HFFc6 (cell line): ENCODE measurements around the gene DPH6. TPM values are rescaled to one million over a fixed set of nuclear protein-coding genes. Genes with fewer than 3 reads are reported as not detected.

Source experiments
- DNase-seq: peaks from one replicate; pipeline ENCODE4 v3.0.0-alpha.2; 2018
- H3K27ac Mint-ChIP-seq: 2 replicates; pipeline ENCODE4 v1.8.0; 2020; ENCODE audit warnings: mild to moderate bottlenecking, mixed read lengths
- H3K27me3 Mint-ChIP-seq: 2 replicates; pipeline ENCODE4 v1.8.0; 2021; ENCODE audit warnings: mild to moderate bottlenecking, moderate library complexity, mixed read lengths; ENCODE audit not compliant: insufficient read depth
- H3K36me3 Mint-ChIP-seq: 2 replicates; pipeline ENCODE4 v1.8.0; 2021; ENCODE audit warnings: low read depth, mixed read lengths
- H3K4me1 Mint-ChIP-seq: 2 replicates; pipeline ENCODE4 v1.8.0; 2020; ENCODE audit warnings: low read depth, mixed read lengths
- H3K4me3 Mint-ChIP-seq: 2 replicates; pipeline ENCODE4 v1.8.0; 2020; ENCODE audit warnings: mild to moderate bottlenecking, moderate library complexity, mixed read lengths
- H3K9me3 Mint-ChIP-seq: 2 replicates; pipeline ENCODE4 v1.8.0; 2020; ENCODE audit warnings: mild to moderate bottlenecking, mixed read lengths
- CTCF ChIP-seq: fragments of 200-600 bp; sonication (generic); IDR thresholded peaks from 2 replicates; pipeline ENCODE4 v1.5.0; 2021; ENCODE audit warnings: antibody characterized with exemption, mild to moderate bottlenecking
- microRNA-seq: library from miRNA; unstranded; fragments of <30 nt; microRNA quantifications from one replicate; pipeline ENCODE4, GENCODE V29; 2019
- total RNA-seq, 6 experiments: library from RNA; stranded (reverse); fragmentation: NEBNext Ultra II Directional; extraction: Animal tissue kit (Norgen Biotek cat#: 25700); gene quantifications; 2 replicates in 1 of 6; 3 replicates in 5 of 6; pipeline ENCODE4 v1.2.3, GENCODE V29; 2021

Gene DPH6
- total RNA-seq, 6 experiments from 2014 or later = 8.9 to 14.8 (median 12.1) TPM

GRCh38 chr15:35321926-35322325 lies 224.0 kb downstream of the DPH6 start:
- no peaks in the 10 kb centered on the region for H3K4me1 Mint-ChIP-seq
- TF ChIP-seq CTCF = no peak
- no peaks in the 10 kb centered on the region for H3K36me3 Mint-ChIP-seq
- DNase-seq = no peak
- H3K27ac Mint-ChIP-seq = no peak overlapping the region
- H3K27me3 Mint-ChIP-seq = no peaks in the 10 kb centered on the region
- no peaks in the 10 kb centered on the region for H3K9me3 Mint-ChIP-seq
- H3K4me3 Mint-ChIP-seq = no peak overlapping the region

- Mint-ChIP-seq H3K36me3 (no peaks in the 10 kb centered on the region; the same call in 1 of the 2 replicates), H3K4me3 (no peak overlapping the region), H3K9me3 (no peaks in the 10 kb centered on the region), H3K27ac (no peak overlapping the region), H3K27me3 (no peaks in the 10 kb centered on the region), H3K4me1 (no peaks in the 10 kb centered on the region)
- TF ChIP-seq CTCF = no peak
- DNase-seq = no peak
Measured at GRCh38 chr15:35320911-35321310, 225.1 kb downstream of the DPH6 start.

Small RNA genes within 50 kb of the gene (microRNA-seq; reads per million reads assigned to microRNA genes)
- not detected for gene MIR3942
